Breast epithelium (tissue), 4 donors: Measurements from ENCODE around the gene INPP5J. TPM values are rescaled to one million over a fixed set of nuclear protein-coding genes. Genes with fewer than 3 reads are reported as not detected.

Source experiments
- DNase-seq, 2 donors: peaks; one replicate each; pipeline ENCODE4 v3.0.0-alpha.2; 2019; ENCODE audit warnings: low spot score in 2 of 2
- H3K27ac ChIP-seq, 2 donors: fragments of 200-600 bp; sonication (generic) in 1 of 2; one replicate each; pipeline ENCODE4 v1.5.1; 2016 to 2019; ENCODE audit warnings: mild to moderate bottlenecking in 1 of 2
- H3K27me3 ChIP-seq, 2 donors: fragments of 200-600 bp; sonication (generic) in 1 of 2; one replicate each; pipeline versions ENCODE4 v1.5.1 to v1.6.0; 2017 to 2019; ENCODE audit warnings: control low read depth in 1 of 2, mild to moderate bottlenecking in 1 of 2
- H3K36me3 ChIP-seq: fragments of 200-600 bp; one replicate; pipeline ENCODE4 v1.5.1; 2019
- H3K4me1 ChIP-seq, 2 donors: fragments of 200-600 bp; sonication (generic); one replicate each; pipeline ENCODE4 v1.5.1; 2016 to 2019; ENCODE audit warnings: control low read depth in 1 of 2
- H3K4me3 ChIP-seq, 3 donors: fragments of 200-600 bp; sonication (generic); 1 replicate in 2 of 3; 2 replicates in 1 of 3; pipeline ENCODE4 v1.5.1; 2016 to 2019; ENCODE audit warnings: mild to moderate bottlenecking in 3 of 3, moderate library complexity in 2 of 3
- H3K9me3 ChIP-seq, 2 donors: fragments of 200-600 bp; sonication (generic) in 1 of 2; one replicate each; pipeline ENCODE4 v1.5.1; 2016 to 2019; ENCODE audit warnings: control low read depth in 1 of 2
- POLR2A ChIP-seq: fragments of 450-650 bp; IDR thresholded peaks from one replicate; pipeline ENCODE4 v1.6.1; 2016; ENCODE audit warnings: antibody characterized with exemption, mild to moderate bottlenecking, moderate library complexity
- POLR2AphosphoS5 ChIP-seq, 3 donors: sonication (generic); formaldehyde crosslinking; IDR thresholded peaks; one replicate each; pipeline ENCODE4 v1.6.1; 2017; ENCODE audit warnings: antibody characterized with exemption in 3 of 3
- intact Hi-C: fragments of 100-400 bp; cut with DNase I; formaldehyde crosslinking; loops from one replicate; pipeline ENCODE4 v1.15.1; 2023; ENCODE audit warnings: low total_unique reads
- total RNA-seq, 3 donors: library from RNA; depleted of rRNA; stranded (reverse); fragments of >200 nt; gene quantifications; one replicate each; pipeline ENCODE4 v1.1.0, GENCODE V29; 2016
- TF ChIP-seq, protein P1 (sequence below), 3 donors: fragments of 450-650 bp; IDR thresholded peaks; one replicate each; pipeline ENCODE4 v1.5.1; 2016 to 2017; ENCODE audit warnings: antibody characterized with exemption in 3 of 3, mild to moderate bottlenecking in 3 of 3, moderate library complexity in 3 of 3

The INPP5J gene
- total RNA-seq, 3 donors from 2014 or later: 7.5 to 15.2 TPM; not detected in 1

GRCh38 chr22:31173386-31174145 lies 50.8 kb downstream of the INPP5J start:
- TF ChIP-seq POLR2A (no peak), POLR2AphosphoS5 (IDR thresholded peaks at IDR 0.05) (no peak)
- TF ChIP-seq, protein P1, sequence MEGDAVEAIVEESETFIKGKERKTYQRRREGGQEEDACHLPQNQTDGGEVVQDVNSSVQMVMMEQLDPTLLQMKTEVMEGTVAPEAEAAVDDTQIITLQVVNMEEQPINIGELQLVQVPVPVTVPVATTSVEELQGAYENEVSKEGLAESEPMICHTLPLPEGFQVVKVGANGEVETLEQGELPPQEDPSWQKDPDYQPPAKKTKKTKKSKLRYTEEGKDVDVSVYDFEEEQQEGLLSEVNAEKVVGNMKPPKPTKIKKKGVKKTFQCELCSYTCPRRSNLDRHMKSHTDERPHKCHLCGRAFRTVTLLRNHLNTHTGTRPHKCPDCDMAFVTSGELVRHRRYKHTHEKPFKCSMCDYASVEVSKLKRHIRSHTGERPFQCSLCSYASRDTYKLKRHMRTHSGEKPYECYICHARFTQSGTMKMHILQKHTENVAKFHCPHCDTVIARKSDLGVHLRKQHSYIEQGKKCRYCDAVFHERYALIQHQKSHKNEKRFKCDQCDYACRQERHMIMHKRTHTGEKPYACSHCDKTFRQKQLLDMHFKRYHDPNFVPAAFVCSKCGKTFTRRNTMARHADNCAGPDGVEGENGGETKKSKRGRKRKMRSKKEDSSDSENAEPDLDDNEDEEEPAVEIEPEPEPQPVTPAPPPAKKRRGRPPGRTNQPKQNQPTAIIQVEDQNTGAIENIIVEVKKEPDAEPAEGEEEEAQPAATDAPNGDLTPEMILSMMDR (IDR thresholded peaks at IDR 0.05): no peak
- no peaks in the 10 kb centered on the region for H3K36me3 ChIP-seq
- intact Hi-C loops: no loop called here
- H3K4me3 ChIP-seq: no peak overlapping the region
- no peaks in the 10 kb centered on the region for H3K9me3 ChIP-seq
- no peaks in the 10 kb centered on the region for H3K4me1 ChIP-seq
- no peaks in the 10 kb centered on the region for H3K27me3 ChIP-seq
- no peak for DNase-seq
- H3K27ac ChIP-seq: peak overlapping the region in 1 of 2 donors; percentile 20

DNA sequence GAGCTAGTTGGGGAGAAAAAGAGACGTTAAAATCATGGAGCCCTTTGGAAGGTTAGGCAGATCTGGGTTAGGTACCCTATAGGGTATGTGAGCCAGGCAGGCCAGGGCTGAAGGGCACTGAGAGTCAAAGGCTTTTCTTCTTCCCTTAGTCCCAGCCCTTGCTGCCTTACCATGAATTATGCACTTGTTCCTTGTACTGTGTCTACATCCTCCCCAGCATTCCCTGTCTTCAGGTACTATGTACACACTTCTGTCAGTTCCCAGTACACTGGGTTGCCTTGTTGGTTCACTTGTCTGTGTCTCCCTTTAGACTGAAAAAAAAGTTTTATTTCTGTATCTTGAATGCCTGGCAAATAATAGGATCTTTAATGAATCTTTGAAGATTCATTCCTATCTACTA lies 54.2 kb downstream of the INPP5J start:
- Histone ChIP-seq H3K4me3 (no peak overlapping the region), H3K27me3 (no peaks in the 10 kb centered on the region), H3K9me3 (no peaks in the 10 kb centered on the region), H3K36me3 (no peaks in the 10 kb centered on the region), H3K4me1 (peaks cover 0 to 5% of the 10 kb centered on the region in 2 donors), H3K27ac (peak overlapping the region in 1 of 2 donors; percentile 33)
- DNase-seq: no peak
- TF ChIP-seq POLR2AphosphoS5 (IDR thresholded peaks at IDR 0.05) (no peak), POLR2A (no peak)
- TF ChIP-seq, protein P1 (IDR thresholded peaks at IDR 0.05): no peak
- intact Hi-C loops: loop anchor here (2.0 kb wide), 1 partner anchor 50 kb away; no protein-coding TSS in a partner anchor

- H3K4me3 ChIP-seq: no peak overlapping the region
Observed at GRCh38 chr22:31177420-31178162, 54.8 kb downstream of the INPP5J start.

DNA sequence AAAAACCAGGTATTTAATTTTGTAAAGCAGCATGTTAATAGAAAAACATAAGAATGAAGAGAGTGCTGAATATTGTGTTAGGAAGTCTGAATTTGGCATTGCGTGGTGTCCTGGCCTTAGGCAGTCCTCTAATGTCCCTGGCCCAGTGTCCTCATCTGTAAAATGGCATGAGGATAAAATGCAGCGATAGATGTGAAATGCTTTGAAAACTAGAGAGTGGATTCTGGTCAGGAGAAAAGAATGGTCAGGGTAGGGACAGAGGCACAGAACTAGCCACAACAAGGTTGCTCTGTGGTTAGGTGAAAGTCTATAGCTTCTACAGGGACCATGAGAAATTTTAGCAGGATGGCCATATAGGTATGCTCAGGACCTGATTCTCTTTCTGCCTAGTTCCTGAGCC lies 56.1 kb downstream of the INPP5J start:
- TF ChIP-seq POLR2AphosphoS5 (IDR thresholded peaks at IDR 0.05) (no peak), POLR2A (no peak)
- TF ChIP-seq, protein P1 (IDR thresholded peaks at IDR 0.05): no peak
- Histone ChIP-seq H3K27me3 (no peaks in the 10 kb centered on the region), H3K36me3 (no peaks in the 10 kb centered on the region), H3K4me1 (peaks cover 0 to 5% of the 10 kb centered on the region in 2 donors), H3K27ac (peak overlapping the region in 1 of 2 donors; percentile 21), H3K9me3 (no peaks in the 10 kb centered on the region), H3K4me3 (no peak overlapping the region)
- DNase-seq: no peak
- intact Hi-C loops: no loop called here

More at GRCh38 chr22:31177420-31178162, 54.8 kb downstream of the INPP5J start:
- Histone ChIP-seq H3K36me3 (no peaks in the 10 kb centered on the region), H3K27ac (peak overlapping the region; percentile 33 to 38), H3K27me3 (no peaks in the 10 kb centered on the region), H3K9me3 (no peaks in the 10 kb centered on the region), H3K4me1 (peaks cover 0 to 5% of the 10 kb centered on the region in 2 donors)
- intact Hi-C loops: loop anchor here (2.0 kb wide), 1 partner anchor 51 kb away; no protein-coding TSS in a partner anchor
- TF ChIP-seq POLR2AphosphoS5 (IDR thresholded peaks at IDR 0.05) (no peak), POLR2A (no peak)
- TF ChIP-seq, protein P1 (IDR thresholded peaks at IDR 0.05): no peak
- DNase-seq: peak in 1 of 2 donors; percentile 77

- peaks cover 0 to 5% of the 10 kb centered on the region in 2 donors for H3K4me1 ChIP-seq
- no peak overlapping the region for H3K4me3 ChIP-seq
- no peaks in the 10 kb centered on the region for H3K27me3 ChIP-seq
- H3K9me3 ChIP-seq: no peaks in the 10 kb centered on the region
- DNase-seq: peak in 1 of 2 donors; percentile 77
- H3K27ac ChIP-seq: peak overlapping the region; percentile 19 to 56
- intact Hi-C loops: no loop called here
- H3K36me3 ChIP-seq: no peaks in the 10 kb centered on the region
- TF ChIP-seq POLR2AphosphoS5 (IDR thresholded peaks at IDR 0.05): peak in 1 of 3 donors; percentile 5
- TF ChIP-seq, protein P1 (IDR thresholded peaks at IDR 0.05): no peak
Observed at GRCh38 chr22:31179345-31179744, 56.6 kb downstream of the INPP5J start.
